HUDEP-2 (cell line): ENCODE data around the gene PCED1B.
"Not testable (repeated sequence)": the region's sequence is repeated elsewhere in the genome, so short reads cannot be mapped to it uniquely, and the experiment has no call there.

ENCODE experiments used
- DNase-seq, 76 experiments: peaks; one replicate each; lab custom pipeline; 2025; ENCODE audit not compliant: unreplicated experiment in 76 of 76; lab: John Stamatoyannopoulos, UW

The PCED1B gene

GRCh38 chr12:47079468-47079980 is at the start of gene PCED1B, which contains the start of gene AMIGO2:
PCED1B (plus strand) TSS chr12:47079621; CDS start chr12:47235064, 155,443 bp downstream.
AMIGO2 (minus strand) TSS chr12:47079959; CDS start chr12:47079002, 957 bp downstream.
- DNase-seq = peak in 71 of 76 experiments; percentile 13 to 79 (median 62)

GRCh38 chr12:47029903-47030302 is 49.5 kb upstream of the PCED1B start:
- no peak for DNase-seq

DNA sequence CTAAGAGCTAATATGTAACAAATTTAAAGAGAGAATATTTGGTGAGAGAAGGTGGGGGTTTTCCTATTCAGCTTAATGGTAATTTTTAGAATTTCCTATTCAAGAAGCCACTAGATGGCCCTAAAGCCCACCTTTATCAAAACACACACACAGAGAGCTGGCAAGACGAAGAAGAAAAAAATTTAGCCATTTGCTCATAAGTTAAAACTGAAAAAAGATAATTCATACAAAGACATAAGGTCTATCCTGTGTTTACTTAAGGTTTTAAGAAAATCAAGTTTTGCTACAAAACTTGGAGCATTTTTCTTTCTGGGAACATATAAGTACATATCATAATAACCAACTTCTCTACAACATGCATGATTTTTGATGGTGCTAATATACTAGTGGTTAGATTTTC is 46.8 kb upstream of the PCED1B start:
- peak in 18 of 76 experiments; percentile 2 to 54 (median 20) for DNase-seq

GRCh38 chr12:47033081-47033480 is 46.3 kb upstream of the PCED1B start:
- DNase-seq = no peak

DNA sequence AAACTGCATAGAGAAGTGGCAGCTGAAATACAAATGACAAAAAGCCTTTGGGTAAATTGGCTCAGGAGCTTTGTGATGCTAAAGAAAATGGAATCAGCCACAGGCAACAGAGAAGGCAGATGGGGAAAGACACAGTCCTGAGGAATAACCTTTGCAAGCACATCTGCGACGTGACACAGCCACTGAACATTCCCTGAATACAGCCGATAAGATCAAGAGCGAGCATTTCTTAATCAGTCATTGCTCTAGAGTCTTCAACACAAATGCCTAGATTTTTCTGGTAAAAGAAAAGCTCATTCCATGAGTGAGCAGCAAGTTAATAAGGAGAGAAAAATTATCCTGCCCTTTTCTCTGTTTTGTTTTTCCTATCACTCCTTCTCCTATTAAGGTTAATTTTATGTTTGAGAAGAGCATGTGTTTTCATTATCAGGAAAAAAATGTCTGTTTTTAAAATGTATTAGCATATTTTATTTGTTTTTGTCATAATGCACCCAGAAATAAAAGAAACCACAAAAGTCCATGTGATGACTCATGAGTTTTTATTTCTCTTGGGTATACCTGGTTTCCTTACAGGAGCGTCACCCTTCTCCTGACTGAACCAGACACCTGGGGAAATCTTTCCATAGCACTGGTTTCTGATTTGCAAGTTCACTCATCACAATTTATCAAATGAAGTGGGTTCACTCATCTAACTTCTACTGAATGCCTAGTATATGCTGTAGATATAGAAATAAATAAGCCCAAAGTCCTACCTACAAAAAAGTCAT is 45.4 kb upstream of the PCED1B start:
- no peak for DNase-seq

DNA sequence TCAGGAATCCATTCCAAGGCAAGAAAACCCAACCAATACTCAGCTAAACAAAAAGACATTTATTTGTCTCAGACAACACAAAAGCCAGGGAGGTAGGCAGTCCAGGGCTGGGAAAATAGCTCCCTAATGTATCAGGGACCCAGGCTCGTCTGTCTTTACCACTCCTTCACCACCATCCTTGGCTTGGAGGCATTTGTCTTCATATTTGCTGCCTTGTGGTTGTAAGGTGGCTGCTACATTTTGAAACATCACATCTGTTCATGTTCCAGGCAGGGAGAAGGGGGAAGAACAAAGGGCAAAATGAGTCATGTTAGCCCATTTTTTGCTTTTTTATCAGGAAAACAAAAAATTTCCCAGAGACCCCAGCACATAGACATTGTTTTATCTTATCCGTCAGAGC is 44.8 kb upstream of the PCED1B start:
- DNase-seq = no peak

DNA sequence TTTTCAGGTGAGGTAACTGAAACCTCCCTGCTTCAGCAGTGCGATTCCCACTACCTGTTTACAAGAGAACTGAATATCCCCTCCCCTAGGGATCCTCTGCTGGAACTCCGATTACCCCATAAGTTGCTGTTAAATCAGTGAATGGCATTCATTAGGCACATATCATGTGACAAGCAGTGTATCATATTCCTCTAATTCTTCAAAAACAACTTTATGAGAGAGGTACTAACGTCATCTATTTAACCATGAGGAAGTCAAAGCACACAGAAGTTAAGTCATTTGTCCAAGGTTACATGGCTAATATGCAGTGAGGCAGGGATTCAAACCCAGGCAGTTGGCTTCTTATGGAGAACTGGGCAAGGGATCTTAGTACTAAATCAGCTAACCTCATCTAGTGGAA is 43.9 kb upstream of the PCED1B start:
- DNase-seq = no peak

DNA sequence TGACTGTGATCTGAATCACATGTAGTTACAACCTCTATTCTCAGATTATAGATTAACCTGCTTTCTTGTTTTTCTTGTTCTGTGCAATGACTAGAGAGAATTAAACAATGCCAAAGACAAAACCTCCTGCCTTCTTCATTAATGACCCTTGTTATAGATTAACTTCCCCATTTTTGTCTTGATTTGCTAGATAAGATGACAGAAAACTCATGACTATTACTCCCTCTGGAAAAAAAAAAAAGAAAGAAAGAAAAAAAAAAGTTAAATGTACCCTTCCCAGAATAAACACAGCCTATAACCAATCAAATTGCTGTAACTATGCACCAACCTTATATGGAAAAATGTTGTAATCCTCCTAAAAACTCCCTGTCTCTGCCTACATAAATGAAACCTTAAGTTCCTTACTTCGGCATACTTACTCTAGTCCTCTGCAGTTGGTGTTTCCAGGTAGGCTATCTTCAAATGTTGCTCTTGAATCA is 41.1 kb upstream of the PCED1B start:
- DNase-seq = no peak

DNA sequence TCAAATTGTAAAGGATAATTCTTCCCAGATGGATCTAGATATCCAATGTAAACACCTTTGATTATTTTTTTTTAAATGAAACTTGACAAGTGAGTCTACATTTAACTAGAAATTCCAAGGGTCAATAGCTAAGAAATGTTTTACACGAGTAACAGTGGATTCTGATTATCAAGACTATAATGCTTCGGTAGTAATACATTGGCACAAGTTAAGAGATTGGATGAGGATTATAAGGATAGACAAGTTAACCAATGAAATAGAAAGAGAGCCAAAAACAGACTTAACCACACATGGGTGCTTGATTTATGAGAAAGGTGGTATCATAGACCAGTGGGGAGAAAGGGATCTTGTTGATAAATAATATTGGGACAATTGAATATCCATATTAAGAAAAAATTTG is 40.3 kb upstream of the PCED1B start:
- no peak for DNase-seq

GRCh38 chr12:47039756-47040155 is 39.7 kb upstream of the PCED1B start:
- no peak for DNase-seq

DNA sequence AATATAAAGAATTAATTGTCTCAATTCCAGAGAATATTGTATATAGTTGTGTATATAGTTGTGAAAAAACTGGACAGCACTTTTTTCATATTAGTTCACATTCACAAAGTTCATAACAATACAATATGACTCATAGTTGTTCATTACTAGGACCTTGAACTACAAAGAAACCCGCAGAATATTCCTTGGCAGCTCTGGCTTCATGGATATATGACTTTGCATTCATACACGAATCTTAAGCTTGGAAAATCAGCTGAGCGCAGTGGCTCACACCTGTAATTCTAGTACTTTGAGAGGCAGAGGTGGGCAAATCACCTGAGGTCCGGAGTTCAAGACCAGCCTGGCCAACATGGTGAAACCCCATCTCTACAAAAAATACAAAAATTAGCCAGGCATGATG is 38.1 kb upstream of the PCED1B start:
- DNase-seq = no peak

GRCh38 chr12:47048541-47048940 is 30.9 kb upstream of the PCED1B start:
- no peak for DNase-seq

GRCh38 chr12:47051291-47051690 is 28.1 kb upstream of the PCED1B start:
- not testable (repeated sequence) for DNase-seq

- DNase-seq = no peak
Measured at GRCh38 chr12:47052274-47052673, 27.1 kb upstream of the PCED1B start.

DNA sequence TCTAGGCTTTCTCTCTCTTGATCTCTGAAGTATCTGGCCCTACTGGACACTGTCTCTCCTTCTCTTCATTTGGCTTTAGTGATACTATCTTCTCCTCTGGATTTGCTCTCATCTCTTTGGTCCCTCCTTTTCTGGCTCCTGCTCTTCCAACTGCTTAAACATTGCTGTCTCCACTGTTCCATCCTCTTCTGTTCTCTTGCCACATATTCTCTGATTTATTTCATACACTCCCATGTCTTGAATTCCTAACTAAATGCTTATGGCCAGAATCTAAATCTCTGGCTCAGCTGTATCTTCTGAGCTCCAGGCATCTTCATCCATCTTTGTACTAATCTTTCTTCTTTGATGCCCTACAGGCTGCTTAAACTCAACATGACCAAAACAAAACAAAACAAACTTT is 25.5 kb upstream of the PCED1B start:
- DNase-seq = no peak

- no peak for DNase-seq
Measured at GRCh38 chr12:47054659-47055058, 24.8 kb upstream of the PCED1B start.

DNA sequence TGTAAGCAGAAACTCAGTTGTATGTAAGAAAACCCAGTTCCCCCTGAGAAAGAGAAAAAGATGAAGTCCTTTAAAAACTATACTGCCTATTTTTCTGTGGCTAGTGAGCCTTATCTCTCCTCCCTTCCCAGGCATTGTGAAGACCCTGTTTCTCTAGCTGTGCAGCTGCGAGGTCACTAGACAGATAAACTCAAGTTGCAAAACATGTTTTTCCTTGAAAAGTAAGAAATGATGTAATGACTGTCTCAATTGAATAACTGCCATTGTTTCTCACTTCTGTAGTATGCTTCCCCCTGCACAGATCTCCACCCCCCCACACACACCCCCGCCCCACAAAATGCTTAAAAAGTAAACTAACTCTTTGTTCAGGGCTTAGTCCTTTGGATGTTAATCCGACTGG is 23.6 kb upstream of the PCED1B start:
- not testable (repeated sequence) for DNase-seq

DNA sequence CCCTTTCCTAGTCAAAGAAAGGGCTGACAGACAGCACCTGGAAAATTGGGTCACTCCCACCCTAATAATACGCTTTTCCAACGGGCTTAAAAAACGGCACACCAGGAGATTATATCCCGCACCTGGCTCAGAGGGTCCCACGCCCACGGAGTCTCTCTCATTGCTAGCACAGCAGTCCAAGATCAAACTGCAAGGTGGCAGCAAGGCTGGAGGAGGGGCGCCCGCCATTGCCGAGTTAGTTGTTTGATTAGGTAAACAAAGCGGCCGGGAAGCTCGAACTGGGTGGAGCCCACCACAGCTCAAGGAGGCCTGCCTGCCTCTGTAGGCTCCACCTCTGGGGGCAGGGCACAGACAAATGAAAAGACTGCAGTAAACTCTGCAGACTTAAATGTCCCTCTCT is 22.5 kb upstream of the PCED1B start:
- DNase-seq = not testable (repeated sequence)

DNA sequence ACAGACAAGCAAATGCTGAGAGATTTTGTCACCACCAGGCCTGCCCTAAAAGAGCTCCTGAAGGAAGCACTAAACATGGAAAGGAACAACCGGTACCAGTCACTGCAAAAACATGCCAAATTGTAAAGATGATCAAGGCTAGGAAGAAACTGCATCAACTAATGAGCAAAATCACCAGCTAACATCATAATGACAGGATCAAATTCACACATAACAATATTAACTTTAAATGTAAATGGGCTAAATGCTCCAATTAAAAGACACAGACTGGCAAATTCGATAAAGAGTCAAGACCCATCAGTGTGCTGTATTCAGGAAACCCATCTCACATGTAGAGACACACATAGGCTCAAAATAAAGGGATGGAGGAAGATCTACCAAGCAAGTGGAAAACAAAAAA is 20.8 kb upstream of the PCED1B start:
- DNase-seq = not testable (repeated sequence)

DNA sequence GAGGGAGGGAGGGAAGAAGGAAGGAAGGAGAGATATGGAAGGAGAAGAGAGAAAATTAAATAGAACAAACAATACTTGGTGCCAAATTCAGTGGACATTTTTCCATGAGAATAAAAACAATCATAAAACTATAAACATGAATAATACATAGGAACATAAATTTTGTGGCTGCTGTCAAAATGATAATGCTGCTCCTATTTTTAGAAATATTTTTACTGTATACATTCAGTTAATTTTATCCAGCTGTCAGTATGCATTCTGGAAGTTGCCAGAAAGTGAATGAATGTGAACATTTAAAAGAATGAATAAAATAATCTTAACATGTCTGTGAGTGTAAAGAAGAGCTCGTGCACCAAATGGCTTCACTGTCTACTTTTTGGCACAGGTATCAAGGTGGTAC is 13.9 kb upstream of the PCED1B start:
- DNase-seq = no peak

GRCh38 chr12:47066278-47067025 is 13.0 kb upstream of the PCED1B start:
- no peak for DNase-seq

- DNase-seq = no peak
Measured at GRCh38 chr12:47067176-47067575, 12.2 kb upstream of the PCED1B start.
